ENCODE results near the gene ZC3HAV1.
"Not testable (repeated sequence)": the region's sequence is repeated elsewhere in the genome, so short reads cannot be mapped to it uniquely, and the experiment has no call there.

Gene ZC3HAV1

DNA sequence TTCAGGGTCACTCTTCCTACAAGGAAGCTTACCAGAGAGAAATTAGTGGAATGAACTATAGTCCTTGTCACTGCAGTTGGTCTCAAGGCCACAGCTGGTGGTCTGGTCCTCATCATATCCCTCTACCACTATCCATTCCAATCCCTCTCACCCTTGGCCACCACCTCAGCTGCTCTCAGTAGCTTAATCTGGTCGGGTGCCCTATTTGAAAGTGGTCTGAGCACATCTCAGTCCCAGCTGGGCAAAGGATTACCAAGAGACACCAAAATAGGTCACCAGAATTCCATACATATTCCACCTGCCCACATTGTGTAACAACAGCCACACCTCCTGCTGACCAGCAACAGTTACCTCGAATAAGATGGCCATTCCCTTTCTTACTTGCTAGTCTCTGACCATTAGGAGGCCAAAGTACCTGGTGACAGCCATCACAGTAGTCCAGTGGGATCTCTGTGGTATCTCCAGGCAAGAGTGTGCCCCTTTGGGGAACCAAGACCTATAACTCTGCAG is 3.3 kb upstream of the ZC3HAV1 start:
- DNase-seq (ENCODE audit: low read depth in 3 of 3), result no peak

DNA sequence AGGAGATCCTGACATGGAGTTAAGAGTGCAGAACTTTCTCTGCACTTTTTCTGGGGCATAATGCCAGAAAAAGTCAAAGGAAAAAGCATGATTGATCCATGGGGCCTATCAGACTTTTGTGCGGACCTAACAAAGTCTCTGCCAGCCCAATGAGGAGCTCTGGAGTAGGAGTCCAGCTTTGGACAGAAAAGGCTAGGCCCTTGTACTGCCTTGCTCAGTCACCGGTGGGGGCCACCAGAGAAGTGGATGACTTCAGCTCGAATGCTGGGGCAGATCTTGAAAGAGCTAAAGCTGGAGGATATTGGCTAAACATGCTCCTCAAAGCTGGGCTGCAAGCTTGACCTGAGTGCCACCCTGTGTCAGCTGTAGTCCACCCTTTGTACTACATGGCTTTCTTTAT is 2.8 kb upstream of the ZC3HAV1 start:
- DNase-seq (ENCODE audit: low read depth in 3 of 3), result no peak

DNA sequence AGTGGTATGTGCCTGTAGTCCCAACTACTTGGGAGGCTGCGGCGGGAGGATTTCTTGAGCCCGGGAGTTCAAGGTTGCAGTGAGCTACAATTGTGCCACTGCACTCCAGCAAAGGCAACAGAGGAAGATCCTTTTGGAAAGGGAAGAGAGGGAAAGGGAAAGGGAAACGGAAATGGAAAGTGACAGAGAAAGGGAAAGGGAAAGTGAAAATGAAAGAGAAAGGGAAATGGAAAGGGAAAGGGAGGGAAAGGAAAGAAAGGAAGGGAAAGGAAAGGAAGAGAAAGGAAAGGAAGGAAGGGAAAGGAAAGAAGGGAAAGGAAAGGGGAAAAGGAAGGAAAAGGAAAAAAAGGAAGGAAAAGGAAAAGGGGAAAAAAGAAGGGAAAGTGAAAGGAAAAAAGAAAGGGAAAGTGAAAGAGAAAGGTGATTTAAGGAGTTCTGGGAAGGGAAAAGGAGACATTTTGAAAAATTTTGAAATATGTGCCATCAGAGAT is 2.3 kb upstream of the ZC3HAV1 start:
- DNase-seq (ENCODE audit: low read depth in 3 of 3), result no peak

DNA sequence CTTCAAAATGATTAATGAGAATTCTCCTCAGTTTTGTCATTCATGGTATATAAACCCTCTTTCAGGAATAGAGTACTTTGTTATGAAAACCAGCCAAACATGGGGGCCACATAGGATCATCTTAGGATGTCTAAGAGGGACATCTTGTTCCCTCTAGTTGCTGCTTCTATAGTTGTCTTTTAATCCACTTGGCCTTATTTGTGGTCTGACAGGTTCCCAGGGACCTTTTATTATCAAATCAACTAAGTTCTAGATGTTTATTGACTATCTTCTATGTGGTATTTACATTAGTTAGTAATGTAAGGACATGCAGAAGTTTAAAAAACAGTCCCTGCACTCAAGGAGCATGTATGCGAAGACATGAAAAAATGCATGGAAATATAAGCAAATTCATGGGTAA is 1.6 kb upstream of the ZC3HAV1 start:
- no peak for DNase-seq (ENCODE audit: low read depth in 3 of 3)

DNA sequence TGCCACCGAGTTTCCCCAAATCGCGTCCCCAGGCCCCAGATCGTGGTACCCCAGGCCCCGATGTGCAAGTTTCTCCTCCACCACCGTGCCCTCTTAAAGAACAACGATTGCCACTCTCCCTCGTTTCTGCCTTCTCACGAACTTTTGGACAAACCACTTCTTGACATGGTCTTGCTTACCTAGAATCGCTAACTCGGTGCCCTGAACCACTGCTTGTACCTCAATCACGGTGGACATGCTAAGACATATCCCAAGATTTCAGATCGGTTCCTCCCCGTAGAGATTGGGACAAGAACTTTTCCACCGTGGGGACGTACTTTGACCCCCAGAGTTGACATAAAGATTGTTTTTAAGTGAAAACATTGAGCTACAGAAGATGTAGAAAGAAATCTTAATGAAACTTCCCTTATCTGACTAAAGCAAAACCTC is 477 bp upstream of the ZC3HAV1 start:
- DNase-seq (ENCODE audit: low read depth in 3 of 3), result no peak

DNA sequence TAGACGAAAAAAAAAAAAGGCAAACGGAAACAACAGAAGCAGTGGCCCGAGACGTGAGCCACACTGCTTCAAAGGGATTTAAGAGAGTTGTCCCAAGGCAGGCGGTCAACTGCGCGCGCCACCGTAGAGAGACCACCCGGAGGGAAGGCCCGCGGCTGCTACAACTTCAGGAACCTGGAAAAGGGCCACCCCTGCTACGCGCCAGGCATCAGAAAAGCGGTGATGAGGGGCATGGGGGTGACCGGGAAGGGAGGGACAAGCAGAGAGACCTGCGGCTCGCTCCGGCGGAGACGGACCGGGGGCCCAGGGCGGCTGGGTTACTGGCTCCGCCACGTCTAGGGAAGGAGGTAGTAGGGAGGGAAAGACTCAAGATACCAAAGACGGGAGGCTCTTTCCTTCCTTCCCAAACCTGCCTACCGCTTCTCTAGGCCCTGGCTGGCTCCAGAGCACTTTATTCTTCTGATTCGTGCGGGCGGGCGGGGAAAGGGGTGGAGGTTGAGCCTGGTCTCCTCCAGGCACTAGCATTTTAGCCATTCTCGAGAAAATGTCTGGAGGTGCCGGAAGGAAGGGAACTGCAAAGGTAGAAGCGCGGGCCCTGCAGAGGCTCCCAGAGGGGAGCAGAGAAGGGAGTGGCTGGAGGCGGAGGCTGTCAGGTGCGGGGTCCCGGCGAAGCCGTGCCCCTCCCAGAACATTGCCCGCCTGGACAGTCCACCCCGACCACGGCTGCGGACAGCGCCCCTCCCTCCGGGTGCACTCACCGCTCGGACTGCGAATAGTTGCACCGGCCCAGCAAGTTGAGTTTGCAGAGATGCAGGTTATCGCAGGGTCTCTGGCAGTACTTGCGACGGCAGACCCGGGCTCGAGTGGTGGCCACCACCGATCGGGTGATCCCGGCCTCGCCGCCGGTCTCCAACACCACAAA is 993 bp downstream of the ZC3HAV1 start:
- no peak for DNase-seq (ENCODE audit: low read depth in 3 of 3)

DNA sequence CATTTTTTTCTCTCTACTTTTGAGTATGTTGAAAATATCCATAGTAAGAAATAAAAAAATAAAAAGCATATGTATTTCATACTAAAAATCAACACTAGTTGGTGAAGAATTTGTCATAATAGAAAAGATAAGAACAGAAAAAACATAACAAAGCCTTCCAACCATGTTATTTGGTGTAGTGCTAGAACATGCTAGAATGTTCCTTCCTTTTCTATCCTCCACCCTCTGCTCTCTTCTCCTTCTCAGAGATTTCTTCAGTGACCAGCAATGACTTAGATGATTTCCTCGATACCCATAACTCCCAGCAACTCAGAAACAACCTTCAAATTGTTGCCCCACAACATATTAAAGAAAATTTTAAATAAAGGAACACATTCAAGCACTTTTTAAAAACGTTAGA is 2.6 kb downstream of the ZC3HAV1 start:
- no peak for DNase-seq (ENCODE audit: low read depth in 3 of 3)

DNA sequence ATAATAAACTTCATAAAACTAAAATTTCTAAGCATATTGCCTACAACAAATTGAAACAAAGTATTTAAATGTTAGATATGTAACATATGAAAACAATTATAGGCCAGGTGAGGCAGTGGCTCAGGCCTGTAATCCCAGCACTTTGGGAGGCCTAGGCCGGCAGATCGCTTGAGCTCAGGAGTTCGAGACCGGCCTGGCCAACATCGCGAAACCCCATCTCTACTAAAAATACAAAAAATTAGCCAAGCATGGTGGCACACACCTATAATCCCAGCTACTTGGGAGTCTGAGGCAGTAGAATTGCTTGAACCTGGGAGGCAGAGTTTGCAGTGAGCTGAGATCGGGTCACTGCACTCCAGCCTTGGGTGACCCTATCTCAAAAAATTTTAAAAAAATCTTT is 3.3 kb downstream of the ZC3HAV1 start:
- not testable (repeated sequence) for DNase-seq (ENCODE audit: low read depth in 3 of 3)

DNA sequence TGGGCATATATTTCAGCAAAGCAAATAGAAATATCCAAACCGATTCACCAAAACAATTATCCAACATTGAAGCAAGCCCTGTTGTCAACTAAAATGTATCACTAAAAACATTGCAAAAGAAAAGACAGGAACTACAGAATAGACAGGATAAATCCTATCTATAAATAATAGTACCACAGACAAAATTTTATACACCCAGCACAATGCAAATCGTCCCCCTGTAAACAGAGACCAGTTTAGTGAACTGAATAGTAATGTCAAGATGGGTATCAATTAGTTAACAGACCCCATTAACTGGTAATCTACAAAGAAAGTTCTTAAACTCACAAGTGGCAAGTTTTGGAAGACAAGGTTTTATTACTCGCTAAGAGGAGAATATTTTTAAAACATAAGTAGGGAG is 4.0 kb downstream of the ZC3HAV1 start:
- DNase-seq (ENCODE audit: low read depth in 3 of 3), result no peak

DNA sequence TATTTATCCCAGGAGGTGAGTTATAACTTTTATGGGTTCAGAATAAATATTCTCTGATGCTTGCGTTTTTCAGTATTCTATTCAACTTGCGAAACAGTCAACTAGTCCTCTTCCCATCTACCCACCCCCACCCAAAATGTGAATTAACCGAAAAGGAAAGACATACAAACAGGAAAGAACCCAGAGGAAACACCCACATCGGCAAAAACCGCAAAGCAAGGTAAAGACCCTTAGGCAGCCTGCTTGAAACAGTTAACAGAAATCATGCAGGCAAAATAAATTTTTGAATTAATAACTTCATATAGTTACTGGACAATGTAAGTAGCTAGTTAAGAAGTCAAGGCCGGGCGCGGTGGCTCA is 5.4 kb downstream of the ZC3HAV1 start:
- DNase-seq (ENCODE audit: low read depth in 3 of 3), result no peak

DNA sequence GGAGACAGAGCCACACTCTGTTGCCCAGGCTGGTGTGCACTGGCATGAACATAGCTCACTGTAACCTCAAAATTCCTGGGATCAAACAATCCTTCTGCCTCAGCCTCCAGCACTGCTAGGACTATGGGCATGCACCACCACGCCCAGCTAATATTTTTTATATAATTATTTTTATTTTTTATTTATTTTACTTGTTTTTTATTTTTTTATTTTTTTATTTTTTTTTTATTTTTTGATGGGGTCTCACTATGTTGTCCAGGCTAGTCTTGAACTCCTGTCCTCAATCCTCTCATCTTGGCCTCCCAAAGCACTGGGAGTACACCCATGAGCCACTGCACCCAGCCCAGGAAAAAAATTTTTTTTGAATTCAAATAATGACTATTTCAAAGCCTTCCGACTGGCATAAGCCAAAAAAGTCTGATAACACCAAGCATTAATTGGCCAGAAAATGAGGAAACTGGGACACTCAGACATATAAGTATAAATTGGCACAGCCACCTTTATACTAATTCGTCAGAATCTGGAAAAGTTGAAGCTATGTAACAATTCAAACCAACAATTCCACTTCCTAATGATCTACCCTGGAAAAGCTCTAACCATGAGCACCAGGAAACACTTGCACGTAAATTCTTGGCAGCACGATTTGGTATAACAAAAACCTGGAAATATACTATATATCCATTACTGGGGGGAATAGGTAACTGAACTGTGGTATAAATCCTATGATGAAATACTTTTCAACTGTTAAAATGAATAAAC is 6.3 kb downstream of the ZC3HAV1 start:
- DNase-seq (ENCODE audit: low read depth in 3 of 3), result no peak

DNA sequence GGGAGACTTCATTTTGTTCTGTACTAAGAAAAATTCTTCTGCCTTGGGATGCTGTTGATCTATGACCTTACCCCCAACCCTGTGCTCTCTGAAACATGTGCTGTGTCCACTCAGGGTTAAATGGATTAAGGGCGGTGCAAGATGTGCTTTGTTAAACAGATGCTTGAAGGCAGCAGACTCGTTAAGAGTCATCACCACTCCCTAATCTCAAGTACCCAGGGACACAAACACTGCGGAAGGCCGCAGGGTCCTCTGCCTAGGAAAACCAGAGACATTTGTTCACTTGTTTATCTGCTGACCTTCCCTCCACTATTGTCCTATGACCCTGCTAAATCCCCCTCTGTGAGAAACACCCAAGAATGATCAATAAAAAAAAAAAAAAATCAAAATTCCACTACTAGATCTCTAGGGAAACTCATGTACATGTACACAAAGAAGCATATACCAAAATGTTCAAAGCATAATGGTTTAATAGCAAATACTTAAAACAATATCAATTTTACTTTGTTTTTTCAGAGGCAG is 7.8 kb downstream of the ZC3HAV1 start:
- DNase-seq (ENCODE audit: low read depth in 3 of 3), result not testable (repeated sequence)

DNA sequence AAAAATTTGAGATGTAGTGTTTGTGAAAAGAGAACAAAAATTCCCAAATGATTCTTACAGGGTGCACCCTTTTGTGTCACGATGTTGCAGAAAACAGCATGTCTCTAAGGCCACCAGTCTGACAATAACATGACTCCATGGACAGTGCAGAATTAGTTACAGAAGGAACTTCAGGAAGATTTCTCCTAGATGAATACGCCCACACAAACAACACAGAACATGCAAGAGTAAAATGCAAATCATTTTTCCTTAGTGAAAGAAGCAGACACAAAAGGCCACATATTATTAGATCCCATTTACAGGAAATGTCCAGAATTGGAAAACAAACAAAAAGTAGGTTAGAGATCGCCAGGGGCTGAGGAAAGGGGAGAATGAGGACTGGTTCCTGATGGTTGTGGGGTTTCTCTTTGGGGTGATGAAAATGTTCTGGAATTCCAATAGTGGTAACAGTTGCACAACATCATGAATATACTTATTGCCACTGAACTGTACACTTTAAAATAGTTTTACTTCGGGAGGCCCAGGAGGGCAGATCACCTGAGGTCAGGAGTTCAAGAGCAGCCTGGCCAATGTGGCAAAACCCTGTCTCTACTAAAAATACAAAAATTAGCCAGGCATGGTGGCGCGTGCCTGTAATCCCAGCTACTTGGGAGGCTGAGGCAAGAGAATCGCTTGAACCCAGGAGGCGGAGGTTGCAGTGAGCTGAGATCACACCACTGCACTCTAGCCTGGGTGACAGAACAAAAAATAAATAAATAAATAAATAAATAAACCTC is 10.2 kb downstream of the ZC3HAV1 start:
- no peak for DNase-seq (ENCODE audit: low read depth in 3 of 3)

DNA sequence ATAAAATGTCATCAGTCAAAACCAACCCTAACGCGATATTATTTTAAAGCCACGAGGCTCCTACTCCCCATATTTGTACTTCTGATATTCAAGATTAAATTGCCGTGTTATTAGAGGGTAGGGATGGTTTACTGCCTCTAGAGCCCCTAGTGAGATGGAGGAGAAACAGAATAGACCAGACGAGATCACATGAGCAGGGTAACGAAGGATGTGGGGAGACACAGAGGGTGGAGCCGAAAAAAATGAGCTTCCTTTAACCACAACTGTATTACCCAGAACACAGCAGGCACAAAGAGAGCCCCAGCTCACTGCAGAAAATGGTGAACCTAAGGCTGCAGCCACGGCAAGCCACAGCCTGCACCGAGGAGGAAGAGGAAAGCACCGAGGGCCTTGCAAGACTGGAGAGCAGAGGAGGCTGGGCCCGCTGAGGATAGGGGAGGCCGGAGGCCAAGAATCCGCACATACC is 14.3 kb downstream of the ZC3HAV1 start:
- DNase-seq (ENCODE audit: low read depth in 3 of 3), result peak in 1 of 3 donors; percentile 54

DNA sequence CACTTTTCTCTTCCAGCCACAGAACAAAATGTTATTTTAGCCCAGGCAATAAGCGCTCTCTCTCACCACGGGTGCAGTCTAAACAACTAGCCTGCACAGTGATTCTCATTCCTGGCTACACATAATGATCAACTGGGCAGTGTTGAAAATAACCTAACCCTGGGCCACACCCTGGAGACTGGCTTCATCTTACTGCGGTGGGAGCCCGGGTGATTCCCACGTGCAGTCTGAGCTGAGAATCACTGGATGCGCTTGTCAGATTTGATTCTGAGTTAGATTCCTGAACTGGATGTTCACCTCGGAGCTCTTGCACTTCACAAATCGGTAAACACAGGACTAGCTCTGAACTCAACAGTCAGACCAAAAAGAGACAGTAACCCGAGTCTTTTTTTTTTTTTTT is 14.9 kb downstream of the ZC3HAV1 start:
- no peak for DNase-seq (ENCODE audit: low read depth in 3 of 3)

DNA sequence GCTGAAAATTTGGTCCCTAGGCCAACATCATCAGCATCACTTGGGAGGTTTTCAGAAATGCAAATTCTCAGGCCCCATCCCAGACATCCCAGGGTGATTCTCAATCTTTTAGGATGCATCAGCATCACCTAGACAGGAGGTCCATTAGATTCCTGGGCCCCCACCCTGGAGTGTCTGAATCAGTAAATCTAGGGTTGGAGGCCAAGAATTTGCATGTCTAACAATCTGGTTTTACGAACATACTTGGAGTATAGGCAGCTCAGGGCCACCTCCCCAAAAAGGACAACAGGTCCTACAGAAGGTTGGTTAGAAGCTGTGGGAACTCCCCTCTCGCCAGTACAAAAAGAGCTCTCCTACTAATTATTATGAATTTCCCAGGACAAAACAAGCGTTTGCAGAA is 15.5 kb downstream of the ZC3HAV1 start:
- no peak for DNase-seq (ENCODE audit: low read depth in 3 of 3)

DNA sequence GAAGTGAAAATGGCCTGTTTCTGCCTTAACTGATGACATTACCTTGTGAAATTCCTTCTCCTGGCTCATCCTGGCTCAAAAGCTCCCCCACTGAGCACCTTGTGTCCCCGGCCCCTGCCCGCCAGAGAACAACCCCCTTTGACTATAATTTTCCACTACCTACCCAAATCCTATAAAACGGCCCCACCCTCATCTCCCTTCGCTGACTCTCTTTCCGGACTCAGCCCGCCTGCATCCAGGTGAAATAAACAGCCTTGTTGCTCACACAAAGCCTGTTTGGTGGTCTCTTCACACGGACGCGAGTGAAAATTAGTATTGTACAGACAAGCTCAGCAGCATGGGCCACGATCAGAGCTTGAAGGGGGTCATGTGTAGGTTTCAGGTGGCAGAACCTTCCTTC is 16.0 kb downstream of the ZC3HAV1 start:
- not testable (repeated sequence) for DNase-seq (ENCODE audit: low read depth in 3 of 3)

DNA sequence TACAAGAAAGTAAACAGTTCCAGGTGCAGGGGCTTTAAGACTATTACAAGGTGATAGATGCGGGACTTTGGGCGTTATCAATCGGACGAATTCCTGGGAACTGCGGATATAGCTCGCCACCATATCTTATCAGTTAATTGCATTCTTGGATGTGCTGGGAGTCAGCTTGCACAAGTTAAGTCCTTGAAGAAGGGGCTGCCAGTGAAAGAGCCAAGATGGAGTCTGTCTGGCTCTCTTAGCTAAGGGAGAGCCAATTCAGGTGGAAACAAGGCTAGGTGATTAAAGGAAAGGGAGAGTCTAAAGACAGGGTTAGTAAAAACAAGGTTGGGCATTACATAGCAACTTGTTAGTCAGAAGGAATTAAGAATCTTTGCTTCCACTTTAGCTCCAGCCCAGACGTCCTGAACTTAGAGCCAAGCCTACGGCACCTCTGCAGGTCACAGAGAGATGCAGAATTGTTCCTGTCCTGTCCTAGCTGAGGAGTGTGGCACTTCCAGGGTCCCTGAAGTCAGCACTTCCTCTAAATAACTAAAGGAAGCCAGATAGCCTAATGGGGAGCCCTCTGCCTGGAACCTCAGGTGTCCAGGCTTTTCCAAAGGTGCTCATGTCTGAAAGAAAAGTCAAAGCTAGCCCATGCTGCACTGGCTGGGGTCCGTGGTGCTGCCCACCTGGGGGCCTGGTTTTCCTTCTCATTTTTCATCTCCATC is 17.3 kb downstream of the ZC3HAV1 start:
- no peak for DNase-seq (ENCODE audit: low read depth in 3 of 3)

DNA sequence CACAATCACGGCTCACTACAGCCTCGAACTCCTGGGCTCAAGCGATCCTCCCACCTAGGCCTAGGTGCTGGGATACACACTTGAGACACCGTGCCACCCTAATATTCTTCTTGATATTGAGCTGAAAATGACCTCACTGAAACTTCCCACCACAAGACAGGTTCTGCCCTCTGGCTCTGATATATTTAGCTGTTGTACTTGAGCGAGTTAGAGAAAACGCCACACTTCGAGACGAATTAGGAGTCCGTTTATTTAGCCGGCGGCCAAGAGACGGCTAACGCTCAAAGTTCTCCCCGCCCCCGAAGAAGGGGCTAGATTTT is 17.9 kb downstream of the ZC3HAV1 start:
- DNase-seq (ENCODE audit: low read depth in 3 of 3), result no peak

DNA sequence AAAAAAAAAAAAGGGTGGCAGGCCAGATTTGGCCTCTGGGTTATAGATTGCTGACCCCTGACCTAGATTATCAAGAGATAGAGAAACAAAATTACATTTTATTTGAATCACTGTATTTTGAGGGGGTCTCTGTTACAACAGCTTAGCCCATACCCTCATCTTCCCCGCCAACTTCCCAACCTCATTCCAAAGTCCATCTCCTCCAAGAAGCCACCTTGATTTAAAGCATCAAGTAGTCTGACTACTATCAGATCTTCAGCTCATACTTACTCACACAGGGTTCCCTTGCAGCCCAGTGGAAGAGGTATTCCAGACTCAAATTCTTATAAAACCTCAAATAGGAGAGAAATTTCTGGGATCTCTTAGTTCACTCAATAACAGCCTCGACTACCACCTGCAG is 20.4 kb downstream of the ZC3HAV1 start:
- no peak for DNase-seq (ENCODE audit: low read depth in 3 of 3)

DNA sequence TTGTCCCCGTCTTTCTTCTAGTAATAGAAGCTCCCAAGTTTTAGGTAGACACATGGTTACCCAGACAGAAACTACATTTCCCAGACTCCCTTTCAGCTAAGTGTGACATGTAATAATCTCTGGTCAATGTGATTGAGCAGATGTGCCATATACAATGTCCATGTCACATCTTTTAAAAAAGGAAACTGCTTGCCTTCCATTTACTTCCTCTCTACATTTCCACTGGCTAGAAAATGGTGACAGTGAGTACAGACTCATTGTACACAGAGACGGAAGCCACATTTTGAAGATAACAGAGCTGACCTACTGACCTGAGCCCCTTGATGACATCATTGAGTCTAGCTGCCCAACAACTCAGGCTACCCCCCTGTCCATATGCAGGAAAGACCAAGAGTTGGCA is 21.3 kb downstream of the ZC3HAV1 start:
- no peak for DNase-seq (ENCODE audit: low read depth in 3 of 3)
